ENCODE data around the gene CLSTN3. TPM values are rescaled to one million over a fixed set of nuclear protein-coding genes. Genes with fewer than 3 reads are reported as not detected.

Gene CLSTN3
- total and polyA plus RNA-seq, 2 donors (not counting 1 experiment from before 2014, with no cell fraction given): 11.9 to 23.5 TPM

DNA sequence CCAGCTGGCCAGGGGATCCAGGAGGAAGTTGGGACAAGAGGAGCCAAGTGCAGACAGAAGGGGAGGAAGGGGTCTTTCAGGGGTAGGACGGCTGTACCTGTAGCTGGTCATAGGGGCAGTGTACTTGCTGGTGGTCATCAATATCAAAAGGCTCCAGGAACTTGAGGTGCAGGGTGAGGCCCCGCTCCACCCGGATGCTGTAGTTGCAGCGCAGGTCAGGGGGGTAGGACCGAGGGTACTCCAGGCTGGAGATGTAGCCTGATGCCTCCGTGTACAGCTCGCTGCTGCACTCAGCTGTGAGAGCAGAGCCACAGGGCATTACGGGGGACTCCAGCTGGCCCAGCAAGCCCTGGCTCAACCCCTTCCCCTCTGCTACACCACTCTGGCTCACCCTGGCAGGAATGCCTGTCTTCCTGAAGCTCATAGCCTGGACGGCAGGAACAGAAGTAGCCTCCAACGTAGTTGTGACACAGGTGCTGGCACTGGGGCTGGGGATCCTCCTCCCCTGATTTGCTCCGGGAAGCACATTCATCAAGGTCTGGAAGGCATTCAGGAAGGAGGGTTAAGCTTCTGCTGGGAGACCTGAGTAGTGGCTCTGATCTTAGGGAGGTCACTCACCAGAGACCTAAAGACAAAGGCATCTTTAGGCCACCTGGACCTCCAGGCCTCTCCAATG, 40.8 kb upstream of the CLSTN3 start:
- peak overlapping the region in 1 of 4 experiments; percentile 93 for H3K4me3 ChIP-seq (replicated peaks in 1 of 4; ENCODE audit: control extremely low read depth in 1 of 4, insufficient read depth in 1 of 4, low read depth in 3 of 4, low read length in 4 of 4)
- H2AFZ ChIP-seq (ENCODE audit: low read length): no peak overlapping the region
- H3K27me3 ChIP-seq (ENCODE audit: control insufficient read depth, insufficient read depth, low read length): no peaks in the 10 kb centered on the region
- H4K20me1 ChIP-seq (ENCODE audit: control insufficient read depth, extremely low read depth, insufficient read depth, low read length): no peaks in the 10 kb centered on the region
- peaks cover 4% of the 10 kb centered on the region for H3K9me3 ChIP-seq (ENCODE audit: control insufficient read depth, insufficient read depth, low read depth, low read length)
- TF ChIP-seq, protein P1, sequence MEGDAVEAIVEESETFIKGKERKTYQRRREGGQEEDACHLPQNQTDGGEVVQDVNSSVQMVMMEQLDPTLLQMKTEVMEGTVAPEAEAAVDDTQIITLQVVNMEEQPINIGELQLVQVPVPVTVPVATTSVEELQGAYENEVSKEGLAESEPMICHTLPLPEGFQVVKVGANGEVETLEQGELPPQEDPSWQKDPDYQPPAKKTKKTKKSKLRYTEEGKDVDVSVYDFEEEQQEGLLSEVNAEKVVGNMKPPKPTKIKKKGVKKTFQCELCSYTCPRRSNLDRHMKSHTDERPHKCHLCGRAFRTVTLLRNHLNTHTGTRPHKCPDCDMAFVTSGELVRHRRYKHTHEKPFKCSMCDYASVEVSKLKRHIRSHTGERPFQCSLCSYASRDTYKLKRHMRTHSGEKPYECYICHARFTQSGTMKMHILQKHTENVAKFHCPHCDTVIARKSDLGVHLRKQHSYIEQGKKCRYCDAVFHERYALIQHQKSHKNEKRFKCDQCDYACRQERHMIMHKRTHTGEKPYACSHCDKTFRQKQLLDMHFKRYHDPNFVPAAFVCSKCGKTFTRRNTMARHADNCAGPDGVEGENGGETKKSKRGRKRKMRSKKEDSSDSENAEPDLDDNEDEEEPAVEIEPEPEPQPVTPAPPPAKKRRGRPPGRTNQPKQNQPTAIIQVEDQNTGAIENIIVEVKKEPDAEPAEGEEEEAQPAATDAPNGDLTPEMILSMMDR (conservative IDR thresholded peaks at IDR 0.05 in 1 of 2, IDR thresholded peaks at IDR 0.05 in 1 of 2; ENCODE audit: low read depth in 1 of 2, low read length in 2 of 2): no peak
- TF ChIP-seq EZH2 (IDR thresholded peaks at IDR 0.05; ENCODE audit: low read length, missing control alignments): no peak
- H3K4me2 ChIP-seq (ENCODE audit: extremely low read depth, insufficient read depth, low read length): no peak overlapping the region
- DNase-seq (ENCODE audit: low read depth in 2 of 2): no peak
- no peak overlapping the region for H3K9ac ChIP-seq (ENCODE audit: insufficient read depth, low read length)
- H3K36me3 ChIP-seq (ENCODE audit: control insufficient read depth, insufficient read depth, low read length): peaks cover 28% of the 10 kb centered on the region
- no peak overlapping the region for H3K27ac ChIP-seq (ENCODE audit: insufficient read depth, low read length)
- peaks cover 3% of the 10 kb centered on the region for H3K79me2 ChIP-seq (ENCODE audit: control insufficient read depth, insufficient read depth, low read length)
- peaks cover 16% of the 10 kb centered on the region for H3K4me1 ChIP-seq (ENCODE audit: control insufficient read depth, extremely low read depth, insufficient read depth, low read length)

- peak overlapping the region in 3 of 4 experiments; percentile 67 to 93 (median 93) for H3K4me3 ChIP-seq (replicated peaks in 1 of 4; ENCODE audit: control extremely low read depth in 1 of 4, insufficient read depth in 1 of 4, low read depth in 3 of 4, low read length in 4 of 4)
- H3K79me2 ChIP-seq (ENCODE audit: control insufficient read depth, insufficient read depth, low read length): peaks cover 3% of the 10 kb centered on the region
- no peak overlapping the region for H3K9ac ChIP-seq (ENCODE audit: insufficient read depth, low read length)
- H3K9me3 ChIP-seq (ENCODE audit: control insufficient read depth, insufficient read depth, low read depth, low read length): no peaks in the 10 kb centered on the region
- peak overlapping the region; percentile 94 for H3K4me2 ChIP-seq (ENCODE audit: extremely low read depth, insufficient read depth, low read length)
- H3K27me3 ChIP-seq (ENCODE audit: control insufficient read depth, insufficient read depth, low read length): no peaks in the 10 kb centered on the region
- H3K27ac ChIP-seq (ENCODE audit: insufficient read depth, low read length): no peak overlapping the region
- peaks cover 19% of the 10 kb centered on the region for H3K36me3 ChIP-seq (ENCODE audit: control insufficient read depth, insufficient read depth, low read length)
- H3K4me1 ChIP-seq (ENCODE audit: control insufficient read depth, extremely low read depth, insufficient read depth, low read length): peaks cover 16% of the 10 kb centered on the region
- no peaks in the 10 kb centered on the region for H4K20me1 ChIP-seq (ENCODE audit: control insufficient read depth, extremely low read depth, insufficient read depth, low read length)
- TF ChIP-seq, protein P1 (conservative IDR thresholded peaks at IDR 0.05 in 1 of 2, IDR thresholded peaks at IDR 0.05 in 1 of 2; ENCODE audit: low read depth in 1 of 2, low read length in 2 of 2): no peak
- TF ChIP-seq EZH2 (IDR thresholded peaks at IDR 0.05; ENCODE audit: low read length, missing control alignments): no peak
- no peak for DNase-seq (ENCODE audit: low read depth in 2 of 2)
- H2AFZ ChIP-seq (ENCODE audit: low read length): no peak overlapping the region
These were observed 39.8 kb upstream of the CLSTN3 start for GRCh38 chr12:7090222-7090998.

- peaks cover 3% of the 10 kb centered on the region for H3K79me2 ChIP-seq (ENCODE audit: control insufficient read depth, insufficient read depth, low read length)
- H3K4me1 ChIP-seq (ENCODE audit: control insufficient read depth, extremely low read depth, insufficient read depth, low read length): peaks cover 16% of the 10 kb centered on the region
- peak overlapping the region; percentile 94 for H3K4me2 ChIP-seq (ENCODE audit: extremely low read depth, insufficient read depth, low read length)
- H3K27me3 ChIP-seq (ENCODE audit: control insufficient read depth, insufficient read depth, low read length): no peaks in the 10 kb centered on the region
- H3K9ac ChIP-seq (ENCODE audit: insufficient read depth, low read length): no peak overlapping the region
- no peaks in the 10 kb centered on the region for H3K9me3 ChIP-seq (ENCODE audit: control insufficient read depth, insufficient read depth, low read depth, low read length)
- no peak overlapping the region for H2AFZ ChIP-seq (ENCODE audit: low read length)
- TF ChIP-seq, protein P1 (conservative IDR thresholded peaks at IDR 0.05 in 1 of 2, IDR thresholded peaks at IDR 0.05 in 1 of 2; ENCODE audit: low read depth in 1 of 2, low read length in 2 of 2): no peak
- TF ChIP-seq EZH2 (IDR thresholded peaks at IDR 0.05; ENCODE audit: low read length, missing control alignments): no peak
- DNase-seq (ENCODE audit: low read depth in 2 of 2): no peak
- H3K4me3 ChIP-seq (replicated peaks in 1 of 4; ENCODE audit: control extremely low read depth in 1 of 4, insufficient read depth in 1 of 4, low read depth in 3 of 4, low read length in 4 of 4): peak overlapping the region; percentile 44 to 93 (median 80)
- no peak overlapping the region for H3K27ac ChIP-seq (ENCODE audit: insufficient read depth, low read length)
- H3K36me3 ChIP-seq (ENCODE audit: control insufficient read depth, insufficient read depth, low read length): peaks cover 15% of the 10 kb centered on the region
- no peaks in the 10 kb centered on the region for H4K20me1 ChIP-seq (ENCODE audit: control insufficient read depth, extremely low read depth, insufficient read depth, low read length)
These were observed 39.0 kb upstream of the CLSTN3 start for GRCh38 chr12:7091171-7091570.
